CD4-positive, alpha-beta memory T cell (primary cell): Measurements from ENCODE around the gene ZCWPW1. TPM values are rescaled to one million over a fixed set of nuclear protein-coding genes. Genes with fewer than 3 reads are reported as not detected.
"Not testable (repeated sequence)": the region's sequence is repeated elsewhere in the genome, so short reads cannot be mapped to it uniquely, and the experiment has no call there.

Experiments used
- CTCF ChIA-PET: fragments of 350-600 bp; sonication (Branson Sonifier 250); formaldehyde crosslinking; loops from one replicate; lab custom pipeline; 2021; ENCODE audit warnings: inconsistent platforms; ENCODE audit not compliant: partially characterized antibody; lab: Charles Lee
- POLR2A ChIA-PET: fragments of 350-600 bp; sonication (Branson Sonifier 250); formaldehyde crosslinking; loops from one replicate; lab custom pipeline; 2021; ENCODE audit not compliant: partially characterized antibody; lab: Charles Lee
- DNase-seq, 5 donors: peaks; one replicate each; pipeline versions ENCODE4 v3.0.0 to v3.0.0-alpha.2; 2020 to 2022; ENCODE audit warnings: mixed read lengths in 1 of 5
- H3K27ac ChIP-seq: one replicate; pipeline ENCODE4 v1.7.0; 2013; ENCODE audit warnings: low read depth, low read length
- H3K27me3 ChIP-seq: 2 replicates; pipeline ENCODE4 v1.7.0; 2013; ENCODE audit warnings: mild to moderate bottlenecking, low read length, moderate library complexity; ENCODE audit not compliant: insufficient read depth
- H3K36me3 ChIP-seq: 2 replicates; pipeline ENCODE4 v1.7.0; 2013; ENCODE audit warnings: mild to moderate bottlenecking, low read length, moderate library complexity; ENCODE audit not compliant: insufficient read depth
- H3K4me1 ChIP-seq: 2 replicates; pipeline ENCODE4 v1.7.0; 2013; ENCODE audit warnings: mild to moderate bottlenecking, low read length, moderate library complexity; ENCODE audit not compliant: insufficient read depth
- H3K4me3 ChIP-seq, 2 donors: one replicate each; pipeline ENCODE4 v1.7.0; 2013; ENCODE audit warnings: low read length in 2 of 2, mild to moderate bottlenecking in 1 of 2
- H3K9me3 ChIP-seq, 2 donors: one replicate each; pipeline ENCODE4 v1.7.0; 2013; ENCODE audit warnings: low read length in 2 of 2, control low read depth in 1 of 2; ENCODE audit not compliant: control insufficient read depth in 1 of 2
- H3K27ac Mint-ChIP-seq, 7 donors: one replicate each; pipeline ENCODE4 v1.8.0; 2020 to 2021; ENCODE audit warnings: mixed read lengths in 7 of 7, mild to moderate bottlenecking in 6 of 7, inconsistent platforms in 3 of 7, moderate library complexity in 3 of 7
- H3K27me3 Mint-ChIP-seq, 2 donors: one replicate each; pipeline ENCODE4 v1.8.0; 2020 to 2021; ENCODE audit warnings: mixed read lengths in 2 of 2
- H3K36me3 Mint-ChIP-seq, 2 donors: one replicate each; pipeline ENCODE4 v1.8.0; 2020 to 2021; ENCODE audit warnings: mixed read lengths in 2 of 2, inconsistent platforms in 1 of 2, mild to moderate bottlenecking in 1 of 2
- H3K4me1 Mint-ChIP-seq, 4 donors: one replicate each; pipeline ENCODE4 v1.8.0; 2020 to 2021; ENCODE audit warnings: mixed read lengths in 4 of 4, mild to moderate bottlenecking in 1 of 4
- H3K4me3 Mint-ChIP-seq, 8 donors: one replicate each; pipeline ENCODE4 v1.8.0; 2020 to 2021; ENCODE audit warnings: mixed read lengths in 8 of 8, mild to moderate bottlenecking in 7 of 8, moderate library complexity in 6 of 8, inconsistent platforms in 3 of 8
- H3K9me3 Mint-ChIP-seq, 8 donors: one replicate each; pipeline ENCODE4 v1.8.0; 2020 to 2021; ENCODE audit warnings: mixed read lengths in 8 of 8, mild to moderate bottlenecking in 5 of 8, inconsistent platforms in 3 of 8, moderate library complexity in 1 of 8
- intact Hi-C: fragments of 100-400 bp; cut with micrococcal nuclease; formaldehyde crosslinking; loops from one replicate; pipeline ENCODE4 v1.15.1; 2023
- polyA plus RNA-seq, 2 donors: library from polyadenylated mRNA; unstranded; fragments of 300-500 nt; fragmentation: Illumina TruSeq; gene quantifications; one replicate each; pipeline ENCODE4 v1.2.3, GENCODE V29; 2021
- total RNA-seq, 2 experiments: library from RNA; stranded (reverse); gene quantifications; one replicate each; pipeline ENCODE4 v1.2.3, GENCODE V29; 2021

ZCWPW1 gene
- total and polyA plus RNA-seq, 4 experiments from 2014 or later = 5.0 to 12.4 (median 8.1) TPM

- peaks cover 35 to 56% of the 10 kb centered on the region in 2 donors for H3K36me3 Mint-ChIP-seq
- no peak for DNase-seq
- CTCF ChIA-PET = no interaction called here
These were observed 71.4 kb downstream of the ZCWPW1 start for GRCh38 chr7:100357131-100357561.

GRCh38 chr7:100356416-100357068 lies 72.0 kb downstream of the ZCWPW1 start:
- Mint-ChIP-seq H3K4me3 (no peak overlapping the region), H3K36me3 (peaks cover 29 to 51% of the 10 kb centered on the region in 2 donors), H3K9me3 (no peaks in the 10 kb centered on the region), H3K27me3 (no peaks in the 10 kb centered on the region), H3K27ac (peak overlapping the region in 2 of 7 donors; percentile 6 to 60), H3K4me1 (peaks cover 3 to 18% (median 13%) of the 10 kb centered on the region in 4 donors)
- ChIA-PET CTCF (no interaction called here), POLR2A (interaction anchor here (0.6 kb wide), 1 partner anchor 34 kb away, joined by 3 read pairs; no protein-coding TSS in a partner anchor)
- DNase-seq = no peak
- Histone ChIP-seq H3K27ac (no peak overlapping the region), H3K9me3 (no peaks in the 10 kb centered on the region), H3K4me3 (no peak overlapping the region), H3K36me3 (peaks cover 61% of the 10 kb centered on the region), H3K4me1 (peaks cover 16% of the 10 kb centered on the region), H3K27me3 (no peaks in the 10 kb centered on the region)
- intact Hi-C loops = no loop called here

More at GRCh38 chr7:100357131-100357561, 71.4 kb downstream of the ZCWPW1 start:
- no peak overlapping the region for H3K27ac ChIP-seq
- H3K4me1 ChIP-seq = peaks cover 11% of the 10 kb centered on the region
- Mint-ChIP-seq H3K27me3 (no peaks in the 10 kb centered on the region), H3K9me3 (no peaks in the 10 kb centered on the region), H3K4me3 (no peak overlapping the region), H3K4me1 (peaks cover 2 to 12% (median 9%) of the 10 kb centered on the region in 4 donors), H3K27ac (no peak overlapping the region)
- H3K27me3 ChIP-seq = no peaks in the 10 kb centered on the region
- H3K36me3 ChIP-seq = peaks cover 67% of the 10 kb centered on the region
- no peak overlapping the region for H3K4me3 ChIP-seq
- POLR2A ChIA-PET = no interaction called here
- intact Hi-C loops = no loop called here
- no peaks in the 10 kb centered on the region for H3K9me3 ChIP-seq

- Mint-ChIP-seq H3K27ac (peak overlapping the region in 6 of 7 donors; percentile 22 to 78 (median 74)), H3K36me3 (peaks cover 22 to 52% of the 10 kb centered on the region in 2 donors), H3K4me3 (peak overlapping the region in 7 of 8 donors; percentile 5 to 81 (median 43)), H3K27me3 (no peaks in the 10 kb centered on the region), H3K4me1 (peaks cover 5 to 27% (median 14%) of the 10 kb centered on the region in 4 donors), H3K9me3 (no peaks in the 10 kb centered on the region)
- H3K27ac ChIP-seq = peak overlapping the region; percentile 8
- H3K36me3 ChIP-seq = peaks cover 54% of the 10 kb centered on the region
- DNase-seq = no peak
- no peak overlapping the region for H3K4me3 ChIP-seq
- H3K27me3 ChIP-seq = no peaks in the 10 kb centered on the region
- ChIA-PET CTCF (interaction anchor here (0.7 to 1.4 kb wide), 2 partner anchors 221 to 271 kb away, joined by 3 read pairs; no protein-coding TSS in a partner anchor), POLR2A (interaction anchor here (0.6 kb wide), 2 partner anchors 189 to 327 kb away, joined by 3 read pairs; no protein-coding TSS in a partner anchor)
- H3K9me3 ChIP-seq = no peaks in the 10 kb centered on the region
- intact Hi-C loops = no loop called here
- peaks cover 20% of the 10 kb centered on the region for H3K4me1 ChIP-seq
These were observed 74.7 kb downstream of the ZCWPW1 start for GRCh38 chr7:100353685-100354330.

GRCh38 chr7:100352984-100353684 lies 75.4 kb downstream of the ZCWPW1 start:
- Histone ChIP-seq H3K36me3 (peaks cover 48% of the 10 kb centered on the region), H3K4me1 (peaks cover 20% of the 10 kb centered on the region), H3K27ac (peak overlapping the region; percentile 8), H3K27me3 (no peaks in the 10 kb centered on the region), H3K9me3 (no peaks in the 10 kb centered on the region), H3K4me3 (no peak overlapping the region)
- no peak for DNase-seq
- Mint-ChIP-seq H3K27me3 (no peaks in the 10 kb centered on the region), H3K4me3 (peak overlapping the region; percentile 5 to 81 (median 53)), H3K9me3 (no peaks in the 10 kb centered on the region), H3K4me1 (peaks cover 5 to 27% (median 14%) of the 10 kb centered on the region in 4 donors), H3K36me3 (peaks cover 20 to 50% of the 10 kb centered on the region in 2 donors), H3K27ac (peak overlapping the region in 6 of 7 donors; percentile 43 to 78 (median 74))
- intact Hi-C loops = no loop called here
- POLR2A ChIA-PET = no interaction called here
- CTCF ChIA-PET = no interaction called here

GRCh38 chr7:100352230-100352781 lies 76.2 kb downstream of the ZCWPW1 start:
- H3K27me3 Mint-ChIP-seq, POLR2A ChIA-PET, H3K9me3 ChIP-seq, H3K27me3 ChIP-seq, H3K27ac ChIP-seq, DNase-seq, H3K9me3 Mint-ChIP-seq, intact Hi-C loops, CTCF ChIA-PET: not testable (repeated sequence)
- Mint-ChIP-seq H3K27ac (peak overlapping the region in 4 of 7 donors; percentile 29 to 79 (median 44)), H3K4me3 (peak overlapping the region in 6 of 8 donors; percentile 5 to 67 (median 55)), H3K4me1 (peaks cover 5 to 27% (median 14%) of the 10 kb centered on the region in 4 donors), H3K36me3 (peaks cover 22 to 54% of the 10 kb centered on the region in 2 donors)
- peaks cover 51% of the 10 kb centered on the region for H3K36me3 ChIP-seq
- peaks cover 20% of the 10 kb centered on the region for H3K4me1 ChIP-seq
- peak overlapping the region in 1 of 2 donors; percentile 35 for H3K4me3 ChIP-seq

- H3K36me3 Mint-ChIP-seq = peaks cover 25 to 59% of the 10 kb centered on the region in 2 donors
- ChIA-PET CTCF (no interaction called here), POLR2A (no interaction called here)
- Histone ChIP-seq H3K4me1 (peaks cover 20% of the 10 kb centered on the region), H3K9me3 (no peaks in the 10 kb centered on the region), H3K27ac (no peak overlapping the region), H3K36me3 (peaks cover 52% of the 10 kb centered on the region), H3K4me3 (no peak overlapping the region), H3K27me3 (no peaks in the 10 kb centered on the region)
- peak overlapping the region in 5 of 8 donors; percentile 15 to 63 (median 59) for H3K4me3 Mint-ChIP-seq
- H3K27me3 Mint-ChIP-seq = no peaks in the 10 kb centered on the region
- H3K27ac Mint-ChIP-seq = peak overlapping the region in 4 of 7 donors; percentile 43 to 75 (median 58)
- H3K4me1 Mint-ChIP-seq = peaks cover 5 to 27% (median 14%) of the 10 kb centered on the region in 4 donors
- intact Hi-C loops = no loop called here
- no peaks in the 10 kb centered on the region for H3K9me3 Mint-ChIP-seq
- no peak for DNase-seq
These were observed 76.8 kb downstream of the ZCWPW1 start for GRCh38 chr7:100351657-100352058.
